Measurements from ENCODE around the gene PRPF31. TPM values are rescaled to one million over a fixed set of nuclear protein-coding genes. Genes with fewer than 3 reads are reported as not detected.
A peak's percentile ranks its signal among the peaks of the same experiment; 100 is the strongest.

Gene PRPF31
- total RNA-seq, 1 experiment from 2014 or later, result 109 TPM

DNA sequence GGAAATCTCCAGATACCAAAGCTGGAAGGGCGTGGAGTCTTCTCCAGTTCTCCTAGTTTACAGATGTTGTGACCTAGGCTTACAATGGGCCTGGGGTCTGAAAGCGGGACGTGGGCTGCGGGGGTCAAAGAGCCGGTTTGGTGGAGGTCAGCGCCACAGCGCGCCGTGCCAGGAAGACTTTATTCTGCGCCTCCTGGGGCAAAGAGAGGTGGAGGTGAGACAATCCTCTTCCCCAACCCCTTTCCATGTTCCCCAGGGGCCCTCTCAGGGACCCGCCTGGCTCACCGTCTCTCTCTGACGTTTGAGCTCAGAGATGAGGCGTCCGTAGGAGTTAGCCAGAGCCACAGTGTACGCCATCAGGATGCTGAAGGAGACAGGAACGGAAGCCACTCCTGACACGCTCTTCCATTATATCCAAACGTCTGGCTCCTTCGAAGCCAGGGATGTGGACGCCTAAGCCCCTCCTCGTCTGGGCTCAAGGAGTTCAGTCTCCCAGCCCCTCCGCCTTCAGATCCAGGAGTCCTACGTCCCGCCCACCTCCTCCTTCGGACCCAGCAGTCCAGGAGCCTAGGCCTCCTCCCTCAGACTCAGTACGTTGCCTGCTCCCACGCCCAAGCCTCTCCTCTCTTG is 44.7 kb downstream of the PRPF31 start:
- ChIA-PET POLR2A (ENCODE audit: unreplicated experiment) (interaction anchor here (0.5 to 2.2 kb wide), 4 partner anchors 10 to 292 kb away, joined by 4 to 28 read pairs (median 16); partner anchors contain the start of gene CNOT3), CTCF (interaction anchor here (0.7 kb wide), 1 partner anchor 291 kb away, joined by 18 read pairs; no protein-coding TSS in a partner anchor)
- no peaks in the 10 kb centered on the region for H3K9me2 ChIP-seq (ENCODE audit: insufficient read depth)
- H2AFZ ChIP-seq, result peak overlapping the region; percentile 65
- H3K4me2 ChIP-seq, result peak overlapping the region; percentile 91
- H3K27me3 ChIP-seq (ENCODE audit: insufficient read depth, low read depth), result no peaks in the 10 kb centered on the region
- TSS peak; percentile 84 for BruUV-seq (replicated peaks)
- H3K9me3 ChIP-seq (ENCODE audit: insufficient read depth, low read depth), result no peaks in the 10 kb centered on the region
- intact Hi-C loops (cut with micrococcal nuclease; ENCODE audit: unreplicated experiment), result loop anchor here (10.0 kb wide), 1 partner anchor 305 kb away; the partner anchor contains the start of gene LENG9
- H3K4me3 ChIP-seq, result peak overlapping the region; percentile 82
- peaks cover 14% of the 10 kb centered on the region for H3K79me2 ChIP-seq (ENCODE audit: low read depth)
- H3F3A ChIP-seq (ENCODE audit: insufficient read depth, low read depth), result peaks cover 62% of the 10 kb centered on the region
- H3K36me3 ChIP-seq (ENCODE audit: low read depth), result 0 out of 2 replicates have a peak, but pooled peaks cover 3% of the 10 kb centered on the region
- H3K27ac ChIP-seq, result peak overlapping the region; percentile 42
- peaks cover 33% of the 10 kb centered on the region for H3K4me1 ChIP-seq (replicated peaks; ENCODE audit: insufficient read depth)
- peaks cover 11% of the 10 kb centered on the region for H4K20me1 ChIP-seq (ENCODE audit: insufficient read depth)
- DNase-seq, result no peak
- TF ChIP-seq EZH2 (IDR thresholded peaks at IDR 0.05; ENCODE audit: low read depth), result no peak
- TF ChIP-seq, protein P1, sequence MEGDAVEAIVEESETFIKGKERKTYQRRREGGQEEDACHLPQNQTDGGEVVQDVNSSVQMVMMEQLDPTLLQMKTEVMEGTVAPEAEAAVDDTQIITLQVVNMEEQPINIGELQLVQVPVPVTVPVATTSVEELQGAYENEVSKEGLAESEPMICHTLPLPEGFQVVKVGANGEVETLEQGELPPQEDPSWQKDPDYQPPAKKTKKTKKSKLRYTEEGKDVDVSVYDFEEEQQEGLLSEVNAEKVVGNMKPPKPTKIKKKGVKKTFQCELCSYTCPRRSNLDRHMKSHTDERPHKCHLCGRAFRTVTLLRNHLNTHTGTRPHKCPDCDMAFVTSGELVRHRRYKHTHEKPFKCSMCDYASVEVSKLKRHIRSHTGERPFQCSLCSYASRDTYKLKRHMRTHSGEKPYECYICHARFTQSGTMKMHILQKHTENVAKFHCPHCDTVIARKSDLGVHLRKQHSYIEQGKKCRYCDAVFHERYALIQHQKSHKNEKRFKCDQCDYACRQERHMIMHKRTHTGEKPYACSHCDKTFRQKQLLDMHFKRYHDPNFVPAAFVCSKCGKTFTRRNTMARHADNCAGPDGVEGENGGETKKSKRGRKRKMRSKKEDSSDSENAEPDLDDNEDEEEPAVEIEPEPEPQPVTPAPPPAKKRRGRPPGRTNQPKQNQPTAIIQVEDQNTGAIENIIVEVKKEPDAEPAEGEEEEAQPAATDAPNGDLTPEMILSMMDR (conservative IDR thresholded peaks at IDR 0.05), result no peak

DNA sequence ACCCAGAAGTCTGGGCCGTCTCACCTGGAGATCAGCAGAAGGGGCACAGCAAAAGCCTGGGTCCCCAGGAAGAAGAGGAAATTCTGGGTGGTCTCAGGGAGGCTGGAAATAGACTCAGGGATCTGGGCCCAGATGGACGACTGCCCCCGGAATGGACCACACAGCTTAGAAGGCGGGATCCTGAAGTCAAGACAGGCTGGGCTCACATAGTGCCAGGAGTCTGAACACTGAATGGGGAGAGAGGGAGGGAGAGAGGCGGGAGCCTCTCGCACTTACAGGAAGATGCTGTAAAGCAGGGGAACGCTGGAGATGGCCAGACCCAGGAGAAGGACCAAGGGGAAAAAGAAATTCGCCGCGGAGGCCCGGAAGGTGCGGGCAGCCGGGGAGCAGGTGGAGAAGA is 45.3 kb downstream of the PRPF31 start:
- no peak overlapping the region for H2AFZ ChIP-seq
- ChIA-PET CTCF (interaction anchor here (0.7 kb wide), 2 partner anchors 105 to 290 kb away, joined by 5 to 18 read pairs; no protein-coding TSS in a partner anchor), POLR2A (ENCODE audit: unreplicated experiment) (interaction anchor here (0.6 to 2.2 kb wide), 2 partner anchors 10 to 24 kb away, joined by 20 to 28 read pairs; partner anchors contain the start of gene CNOT3)
- 0 out of 2 replicates have a peak overlapping the region, but pooled peaks have one; percentile 42 for H3K27ac ChIP-seq
- peaks cover 14% of the 10 kb centered on the region for H3K79me2 ChIP-seq (ENCODE audit: low read depth)
- H3K4me3 ChIP-seq, result peak overlapping the region; percentile 82
- H4K20me1 ChIP-seq (ENCODE audit: insufficient read depth), result peaks cover 14% of the 10 kb centered on the region
- intact Hi-C loops (cut with micrococcal nuclease; ENCODE audit: unreplicated experiment), result loop anchor here (10.0 kb wide), 1 partner anchor 304 kb away; the partner anchor contains the start of gene LENG9
- no TSS peak for BruUV-seq (replicated peaks)
- DNase-seq, result peak in 1 of 2 experiments; percentile 31
- no peaks in the 10 kb centered on the region for H3K9me3 ChIP-seq (ENCODE audit: insufficient read depth, low read depth)
- peaks cover 33% of the 10 kb centered on the region for H3K4me1 ChIP-seq (replicated peaks; ENCODE audit: insufficient read depth)
- H3K36me3 ChIP-seq (ENCODE audit: low read depth), result 0 out of 2 replicates have a peak, but pooled peaks cover 3% of the 10 kb centered on the region
- no peak for TF ChIP-seq EZH2 (IDR thresholded peaks at IDR 0.05; ENCODE audit: low read depth)
- TF ChIP-seq, protein P1 (conservative IDR thresholded peaks at IDR 0.05), result no peak
- H3K9me2 ChIP-seq (ENCODE audit: insufficient read depth), result no peaks in the 10 kb centered on the region
- no peaks in the 10 kb centered on the region for H3K27me3 ChIP-seq (ENCODE audit: insufficient read depth, low read depth)
- peaks cover 62% of the 10 kb centered on the region for H3F3A ChIP-seq (ENCODE audit: insufficient read depth, low read depth)
- peak overlapping the region; percentile 91 for H3K4me2 ChIP-seq

DNA sequence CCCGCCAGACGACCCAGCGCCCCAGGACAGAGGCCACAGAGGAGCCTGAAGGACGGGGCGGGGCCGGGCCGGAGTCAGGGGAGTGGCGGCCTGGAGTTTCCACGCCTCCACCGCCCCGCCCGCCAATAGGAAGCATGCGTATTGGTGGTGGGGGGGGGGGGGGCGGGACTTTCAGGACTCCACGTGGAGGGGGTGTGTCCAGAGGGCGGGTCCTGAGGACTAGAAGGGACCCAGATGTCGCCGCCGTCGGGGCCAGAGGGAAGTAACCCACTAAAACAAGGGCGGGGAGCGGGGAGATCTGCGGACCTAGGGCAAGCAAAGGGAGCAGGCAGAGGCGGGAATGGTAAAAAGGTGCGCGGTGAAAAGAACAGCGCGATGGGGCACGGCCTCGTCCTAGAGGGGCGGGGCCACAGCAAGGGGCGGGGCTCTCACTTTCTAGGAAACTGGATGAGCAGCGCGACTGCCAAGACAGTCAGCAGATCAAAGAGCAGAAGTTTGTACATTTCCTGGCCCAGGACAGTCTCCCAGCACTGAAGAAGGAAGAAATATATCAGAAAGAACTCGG is 46.8 kb downstream of the PRPF31 start:
- H3F3A ChIP-seq (ENCODE audit: insufficient read depth, low read depth), result peaks cover 47% of the 10 kb centered on the region
- DNase-seq, result peak; percentile 81 to 84
- peaks cover 29% of the 10 kb centered on the region for H3K4me1 ChIP-seq (replicated peaks; ENCODE audit: insufficient read depth)
- peaks cover 8% of the 10 kb centered on the region; the same call in 1 of the 2 replicates for H4K20me1 ChIP-seq (ENCODE audit: insufficient read depth)
- intact Hi-C loops (cut with micrococcal nuclease; ENCODE audit: unreplicated experiment), result loop anchor here (1.0 to 10.0 kb wide), 2 partner anchors 10 to 302 kb away; partner anchors contain the start of gene LENG9
- H3K4me2 ChIP-seq, result peak overlapping the region; percentile 91
- no peaks in the 10 kb centered on the region for H3K9me2 ChIP-seq (ENCODE audit: insufficient read depth)
- no peak overlapping the region for H3K27ac ChIP-seq
- H3K4me3 ChIP-seq, result peak overlapping the region; percentile 51
- H2AFZ ChIP-seq, result no peak overlapping the region
- peaks cover 14% of the 10 kb centered on the region for H3K79me2 ChIP-seq (ENCODE audit: low read depth)
- CTCF ChIA-PET, result no interaction called here
- H3K36me3 ChIP-seq (ENCODE audit: low read depth), result no peaks in the 10 kb centered on the region
- H3K27me3 ChIP-seq (ENCODE audit: insufficient read depth, low read depth), result no peaks in the 10 kb centered on the region
- POLR2A ChIA-PET (ENCODE audit: unreplicated experiment), result no interaction called here
- BruUV-seq (replicated peaks), result no TSS peak
- TF ChIP-seq, protein P1 (conservative IDR thresholded peaks at IDR 0.05), result no peak
- no peak for TF ChIP-seq EZH2 (IDR thresholded peaks at IDR 0.05; ENCODE audit: low read depth)
- H3K9me3 ChIP-seq (ENCODE audit: insufficient read depth, low read depth), result no peaks in the 10 kb centered on the region
